ENCODE results near the gene DNAJA3.

DNAJA3 gene

DNA sequence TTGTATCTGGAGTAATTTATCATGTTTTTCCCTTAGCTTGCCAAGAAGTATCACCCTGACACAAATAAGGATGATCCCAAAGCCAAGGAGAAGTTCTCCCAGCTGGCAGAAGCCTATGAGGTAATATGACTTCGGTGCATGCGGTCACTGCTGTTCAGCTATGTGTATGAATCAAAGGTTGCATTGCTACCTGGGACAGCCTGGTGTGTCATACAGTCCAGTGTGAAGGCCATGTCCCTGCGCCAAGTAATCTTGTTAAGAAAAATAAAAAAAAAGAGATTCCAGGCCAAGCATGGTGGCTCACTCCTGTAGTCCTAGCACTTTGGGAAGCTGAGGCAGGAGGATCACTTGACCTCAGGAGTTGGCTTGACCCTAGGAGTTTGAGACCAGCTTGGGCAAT lies 11.7 kb downstream of the DNAJA3 start:
- DNase-seq = no peak

DNA sequence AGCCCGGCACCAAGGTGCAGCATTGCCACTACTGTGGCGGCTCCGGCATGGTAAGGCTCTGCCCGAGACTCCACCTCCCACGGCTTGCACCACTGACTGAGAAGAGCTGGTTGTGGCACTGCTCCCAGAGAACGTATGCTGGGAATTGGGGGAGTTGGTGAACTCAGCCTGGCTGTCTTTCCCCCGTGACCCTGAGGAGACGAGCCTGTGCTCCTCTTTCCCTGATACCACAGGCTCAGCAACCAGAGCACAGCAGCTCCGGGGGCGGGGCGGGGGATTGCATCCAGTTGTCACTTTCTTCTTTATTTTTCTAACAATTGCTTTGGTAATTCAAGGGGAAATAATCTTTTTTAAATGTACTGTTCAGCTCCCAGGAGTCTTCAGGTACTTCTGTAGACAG lies 16.7 kb downstream of the DNAJA3 start:
- DNase-seq = no peak

DNA sequence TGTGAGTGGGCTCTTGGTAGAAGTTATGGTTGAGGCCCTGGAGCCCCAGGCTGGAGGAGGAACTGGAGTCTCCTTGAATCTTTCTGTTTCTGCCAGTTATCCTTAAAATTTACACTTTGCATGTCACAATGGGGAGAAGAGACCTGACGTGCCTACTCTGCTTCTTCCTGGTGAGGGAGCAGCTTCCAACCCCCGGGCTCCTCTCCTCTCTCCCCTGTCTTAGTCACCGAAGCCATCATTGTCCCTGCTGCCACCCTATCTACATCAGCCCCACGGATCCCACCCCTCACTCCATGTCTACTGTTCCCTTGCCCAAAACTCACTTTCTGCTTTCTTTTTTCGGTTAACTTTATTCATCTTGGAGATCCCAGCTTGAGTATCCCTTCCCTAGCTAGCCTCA lies 17.6 kb downstream of the DNAJA3 start:
- no peak for DNase-seq

DNA sequence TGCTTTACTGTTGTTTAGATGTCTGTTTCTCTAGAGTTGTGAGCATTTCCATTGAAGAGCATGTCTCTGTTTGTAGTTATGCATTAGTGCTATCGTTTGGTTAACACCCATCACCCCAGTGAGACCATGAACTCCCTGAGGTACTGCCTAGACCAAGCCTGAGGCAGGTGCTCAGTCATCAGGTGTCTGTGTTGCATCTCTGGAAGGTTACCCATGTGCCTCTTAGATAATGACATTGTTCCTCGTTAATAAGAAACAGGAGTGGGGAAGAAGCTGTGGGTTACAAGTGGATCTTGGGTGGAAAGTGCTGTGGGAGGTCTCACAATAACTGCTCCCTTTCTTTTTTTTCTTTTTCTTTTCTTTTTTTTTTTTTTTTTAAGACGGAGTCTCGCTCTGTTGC lies 18.3 kb downstream of the DNAJA3 start:
- no peak for DNase-seq

DNA sequence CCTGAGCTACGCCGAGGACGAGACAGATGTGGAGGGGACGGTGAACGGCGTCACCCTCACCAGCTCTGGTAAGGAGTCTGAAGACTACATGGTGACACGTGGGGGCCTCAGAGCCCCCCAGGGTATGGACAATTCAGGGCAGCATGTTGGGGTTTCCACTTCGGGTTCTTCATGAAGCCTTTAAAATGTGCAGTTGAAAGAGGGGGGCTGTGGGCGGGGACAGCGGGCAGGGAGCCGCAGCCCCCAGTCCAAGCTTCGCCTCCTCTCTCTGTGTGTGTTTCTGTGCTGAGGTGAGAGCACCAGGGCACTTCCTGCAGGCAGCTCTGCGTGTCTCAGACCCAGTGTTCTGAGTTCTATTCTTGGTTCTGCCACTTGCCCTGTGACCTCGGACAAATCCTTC lies 24.8 kb downstream of the DNAJA3 start:
- DNase-seq = no peak

DNA sequence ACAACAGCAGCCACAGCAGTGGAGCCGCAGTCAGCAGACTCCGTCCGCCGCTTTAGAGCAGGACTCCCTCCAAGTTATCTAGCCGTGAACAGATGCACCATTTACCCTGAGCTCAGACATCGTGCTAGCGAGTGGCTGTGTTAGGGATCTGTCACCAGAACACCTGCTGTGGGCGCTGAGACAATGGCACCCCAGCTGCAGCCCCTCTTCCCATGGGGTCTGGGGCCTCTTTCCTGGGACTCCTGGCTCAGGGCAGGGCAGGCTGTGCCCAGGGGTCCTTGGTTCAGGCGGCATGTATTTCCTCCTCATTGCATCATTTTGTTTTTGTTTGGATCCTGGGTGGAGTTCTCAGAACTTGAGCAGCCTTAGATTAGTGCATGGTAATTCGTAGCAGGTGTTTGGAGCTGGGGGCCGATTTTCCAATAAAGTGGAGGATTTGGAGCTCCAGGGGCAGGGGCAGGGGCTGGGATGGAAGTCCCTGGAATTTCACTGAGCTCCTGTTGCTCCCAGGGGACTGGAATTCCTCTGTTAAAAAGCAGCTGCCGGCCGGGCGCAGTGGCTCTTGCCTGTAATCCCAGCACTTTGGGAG lies 25.4 kb downstream of the DNAJA3 start:
- no peak for DNase-seq

DNA sequence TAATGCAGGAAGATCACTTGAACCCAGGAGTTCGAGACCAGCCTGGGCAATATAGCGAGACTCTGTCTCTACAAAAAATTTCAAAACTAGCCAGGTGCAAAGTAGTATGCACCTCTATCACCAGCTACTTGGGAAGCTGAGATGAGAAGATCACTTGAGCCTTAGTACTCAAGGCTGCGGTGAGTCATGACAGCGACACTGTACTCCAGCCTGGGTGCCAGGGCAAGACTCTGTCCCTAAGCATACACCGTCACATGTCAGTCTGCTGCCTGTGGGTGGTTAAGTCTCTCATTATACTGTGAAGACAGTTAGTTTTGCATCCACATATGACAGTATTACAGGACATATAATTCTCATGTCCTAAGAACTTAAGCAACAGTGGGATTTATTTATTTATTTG lies 27.0 kb downstream of the DNAJA3 start:
- no peak for DNase-seq

DNA sequence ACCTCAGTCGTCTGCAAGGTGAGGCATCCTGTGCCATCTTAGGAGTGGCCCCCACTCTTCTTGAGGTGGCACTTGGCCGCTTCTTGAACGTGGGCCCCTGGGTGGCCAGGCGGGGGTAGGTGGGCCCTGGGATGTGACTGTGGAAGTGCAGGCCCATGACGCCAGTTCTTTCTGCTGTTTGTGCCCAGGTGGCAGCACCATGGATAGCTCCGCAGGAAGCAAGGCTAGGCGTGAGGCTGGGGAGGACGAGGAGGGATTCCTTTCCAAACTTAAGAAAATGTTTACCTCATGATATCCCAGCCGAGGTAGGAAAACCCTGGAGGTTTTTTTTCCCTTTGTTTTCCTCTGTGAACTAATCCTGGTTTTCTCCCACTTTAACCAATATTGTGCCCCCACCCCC lies 29.0 kb downstream of the DNAJA3 start:
- DNase-seq = no peak

DNA sequence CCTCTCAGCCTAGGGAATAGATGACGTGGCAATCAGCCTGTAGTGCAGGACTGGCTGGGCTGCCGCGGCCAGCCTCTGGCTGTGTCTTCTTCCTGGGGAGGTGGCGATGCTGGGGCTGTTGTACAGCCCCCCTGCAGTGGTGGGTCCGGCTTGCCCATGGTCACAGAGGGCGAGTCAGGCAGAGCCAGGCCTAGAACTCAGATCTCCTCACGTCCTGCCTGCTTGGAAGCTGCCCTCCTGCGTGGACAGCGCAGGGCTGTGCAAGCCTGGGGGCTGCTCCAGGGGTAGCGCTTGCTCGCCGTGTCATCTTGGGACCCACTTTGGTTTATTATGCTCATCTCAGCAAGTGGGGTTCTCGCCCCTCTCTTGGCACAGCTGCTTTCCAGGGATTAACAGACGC lies 29.4 kb downstream of the DNAJA3 start:
- DNase-seq = no peak

DNA sequence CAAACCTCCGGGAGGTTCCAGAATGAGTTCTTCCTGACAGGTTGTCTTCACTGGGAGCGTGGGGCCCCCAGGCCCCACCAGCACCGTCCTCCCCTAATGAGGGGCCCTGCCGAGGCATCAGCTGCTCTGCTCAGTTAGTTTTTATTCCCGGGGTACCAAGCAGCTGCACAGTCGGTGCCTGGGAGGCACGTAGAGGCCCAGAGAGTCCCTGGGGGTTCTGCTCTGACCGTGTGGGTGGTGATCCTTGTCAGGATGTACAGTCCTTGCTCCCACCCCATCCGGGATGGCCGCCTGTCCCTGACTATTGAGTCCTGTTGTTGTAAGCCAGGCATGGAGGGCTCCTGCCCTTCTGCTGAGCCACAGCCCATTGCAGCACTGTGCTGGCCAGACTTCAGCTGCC lies 30.3 kb downstream of the DNAJA3 start:
- DNase-seq = no peak

DNA sequence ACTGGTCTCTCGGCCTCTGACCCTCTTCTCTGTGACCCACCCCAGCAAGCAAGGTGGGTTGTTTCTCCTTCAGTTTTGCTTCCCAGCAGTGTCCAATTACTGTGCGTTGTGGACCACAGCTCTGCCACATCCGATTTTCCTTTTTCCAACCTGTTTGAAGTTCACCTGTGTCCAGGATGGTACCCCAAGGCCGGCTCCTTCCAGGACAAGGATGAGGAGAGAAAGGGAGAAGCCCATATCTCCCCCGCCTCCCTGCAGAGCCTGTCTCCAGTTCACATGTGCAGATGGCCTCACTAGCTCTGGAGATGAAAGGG lies 35.2 kb downstream of the DNAJA3 start:
- DNase-seq = no peak

DNA sequence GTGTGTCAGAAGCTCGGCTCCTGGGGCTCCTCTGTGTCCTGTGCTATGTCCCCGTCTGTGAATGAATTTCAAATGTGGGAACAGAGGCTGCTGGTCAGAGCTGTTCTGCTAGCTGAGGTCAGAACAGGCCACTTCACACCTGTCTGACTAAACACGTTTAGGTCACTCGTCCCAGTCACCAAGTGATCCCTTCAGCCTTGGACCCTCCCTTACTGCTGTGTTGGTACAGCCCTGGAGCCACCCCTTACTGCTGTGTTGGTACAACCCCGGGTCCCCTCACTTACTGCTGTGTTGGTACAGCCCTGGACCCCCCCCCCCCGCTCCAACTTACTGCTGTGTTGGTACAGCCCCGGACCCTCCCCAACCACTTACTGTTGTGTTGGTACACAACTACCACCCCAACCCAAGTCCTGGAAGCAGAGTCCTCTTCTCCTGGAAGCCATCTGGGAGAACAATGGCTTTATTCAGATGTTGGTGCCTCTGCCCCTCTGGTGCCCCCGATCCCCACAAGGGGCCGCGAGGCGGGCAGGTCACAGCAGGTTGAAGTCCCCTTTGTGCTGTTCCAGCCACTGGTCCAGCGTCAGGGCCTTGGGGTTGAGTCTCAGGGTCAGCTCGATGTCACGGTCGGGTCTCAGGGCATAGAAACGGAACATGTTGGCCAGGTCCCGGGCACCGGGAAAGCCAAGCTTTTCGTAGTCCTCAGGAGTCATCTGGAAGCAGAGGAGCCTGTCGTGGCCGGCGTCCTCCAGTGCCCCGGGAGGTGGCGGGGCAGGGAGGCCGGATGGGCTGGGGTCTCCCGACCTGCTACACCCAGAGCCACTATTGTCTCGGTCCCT lies 35.8 kb downstream of the DNAJA3 start:
- peak; percentile 40 for DNase-seq

DNA sequence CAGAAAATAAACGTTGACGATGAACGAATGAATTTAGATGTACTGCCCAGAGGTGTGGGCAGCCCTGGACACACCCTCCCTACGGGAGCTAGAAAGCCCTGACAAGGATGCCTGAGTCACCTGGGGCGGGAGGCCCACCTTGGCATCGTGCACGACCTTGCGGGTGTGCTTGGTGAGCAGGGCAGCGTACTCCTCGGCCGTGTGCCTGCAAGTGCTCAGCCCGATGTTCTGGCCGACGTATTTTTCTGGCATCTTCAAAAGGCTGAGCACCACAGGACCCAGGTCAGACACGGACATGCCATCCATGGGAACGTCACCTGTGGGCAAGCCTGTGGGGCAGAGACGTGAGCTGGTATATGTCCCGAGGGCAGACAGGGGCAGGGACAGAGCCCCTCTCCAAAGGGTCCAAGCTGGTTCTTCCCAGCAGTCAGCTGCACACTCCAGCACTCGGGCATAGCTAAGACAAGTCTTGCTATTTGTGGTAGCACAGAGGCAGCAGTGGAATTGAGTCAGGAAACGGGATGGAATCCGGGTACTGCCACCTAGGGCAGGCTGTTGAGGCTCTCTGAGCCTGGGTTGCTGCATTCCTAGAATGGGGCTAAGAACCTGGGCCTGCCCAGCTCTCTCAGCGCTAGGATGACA lies 38.0 kb downstream of the DNAJA3 start:
- DNase-seq = no peak

DNA sequence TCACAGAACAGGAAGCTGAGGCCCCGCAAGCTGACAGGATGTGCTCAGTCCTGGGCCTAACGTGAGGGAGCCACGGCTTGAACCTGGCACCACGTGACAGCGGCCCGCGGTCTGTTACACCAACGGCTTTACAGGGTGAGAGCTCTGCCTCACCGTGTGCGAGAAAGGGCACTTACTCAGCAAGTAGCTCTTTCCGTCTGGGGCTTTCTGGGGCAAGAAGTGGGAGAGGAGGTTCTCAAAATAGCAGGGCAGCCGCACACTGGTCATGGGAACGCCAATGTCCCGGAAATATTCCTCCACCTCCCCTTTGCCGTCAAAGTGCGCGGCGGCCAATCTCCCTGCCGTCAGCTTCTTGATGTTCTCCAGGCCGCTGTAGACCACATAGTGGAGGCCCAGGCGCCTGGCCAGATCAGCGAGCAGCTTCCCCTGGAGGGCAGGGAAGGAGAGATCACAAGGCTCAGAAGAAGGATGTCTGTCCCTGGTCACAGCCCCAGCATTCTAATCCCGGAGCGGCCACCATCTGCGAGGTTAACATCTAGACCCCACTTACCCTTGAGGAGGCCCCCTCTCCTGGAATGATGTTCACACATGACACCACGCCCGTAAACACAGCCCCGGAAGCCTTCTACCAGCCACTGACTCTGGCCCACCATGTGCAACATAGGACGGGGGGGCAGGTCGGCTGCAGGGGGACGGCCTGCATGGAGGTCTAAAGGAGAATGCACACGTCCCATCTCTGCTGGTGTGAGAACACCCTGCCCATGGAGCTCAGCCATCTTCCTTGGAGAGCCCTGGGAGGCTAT lies 40.5 kb downstream of the DNAJA3 start:
- DNase-seq = no peak

DNA sequence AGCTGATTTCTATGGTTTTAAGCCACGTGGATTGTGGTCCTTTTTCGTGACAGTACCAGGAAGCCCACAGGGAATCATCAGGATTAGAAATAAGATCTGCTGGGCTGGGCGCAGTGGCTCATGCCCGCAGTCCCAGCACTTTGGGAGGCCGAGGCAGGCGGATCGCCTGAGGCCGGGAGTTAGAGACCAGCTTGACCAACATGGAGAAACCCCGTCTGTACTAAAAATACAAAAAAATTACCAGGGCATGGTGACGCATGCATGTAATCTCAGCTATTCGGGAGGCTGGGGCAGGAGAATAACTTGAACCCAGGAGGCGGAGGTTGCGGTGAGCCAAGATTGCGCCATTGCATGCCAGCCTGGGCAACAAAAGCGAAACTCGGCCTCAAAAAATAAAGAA lies 42.2 kb downstream of the DNAJA3 start:
- no peak for DNase-seq

DNA sequence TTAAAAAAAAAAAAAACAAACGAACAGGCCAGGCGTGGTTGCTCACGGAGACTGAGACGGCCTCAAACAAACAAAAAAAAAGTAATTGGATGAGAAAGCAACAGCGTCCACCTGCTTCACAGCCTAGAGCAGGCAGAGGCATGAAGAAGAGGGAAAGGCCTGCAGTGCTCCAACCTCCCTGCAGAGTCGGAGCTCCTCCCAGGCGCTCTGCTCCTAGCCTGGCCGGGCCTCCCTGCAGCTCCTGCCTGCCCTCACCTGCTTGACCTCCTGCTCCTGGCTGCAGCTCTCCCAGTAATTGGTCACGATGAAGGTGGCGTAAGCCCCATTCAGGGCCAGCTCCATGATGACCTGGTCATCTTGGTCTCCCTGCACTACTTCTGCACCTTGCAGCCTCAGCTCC lies 43.3 kb downstream of the DNAJA3 start:
- DNase-seq = no peak

DNA sequence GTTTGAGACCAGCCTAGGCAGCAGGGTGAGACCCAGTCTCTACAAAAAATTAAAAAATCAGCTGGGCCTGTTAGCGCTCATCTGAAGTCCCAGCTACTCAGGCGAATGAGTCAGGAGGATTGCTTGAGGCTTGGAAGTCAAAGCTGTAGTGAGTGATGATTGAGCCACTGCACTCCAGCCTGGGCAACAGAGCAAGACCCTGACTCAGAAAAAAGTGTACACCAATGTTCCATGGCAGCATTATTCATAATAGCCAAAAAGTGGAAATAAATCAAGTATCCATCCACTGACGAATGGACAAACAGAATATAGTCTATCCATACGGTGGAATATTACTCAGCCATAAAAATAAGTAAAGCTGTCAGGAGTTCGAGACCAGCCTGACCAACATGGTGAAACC lies 46.2 kb downstream of the DNAJA3 start:
- no peak for DNase-seq

DNA sequence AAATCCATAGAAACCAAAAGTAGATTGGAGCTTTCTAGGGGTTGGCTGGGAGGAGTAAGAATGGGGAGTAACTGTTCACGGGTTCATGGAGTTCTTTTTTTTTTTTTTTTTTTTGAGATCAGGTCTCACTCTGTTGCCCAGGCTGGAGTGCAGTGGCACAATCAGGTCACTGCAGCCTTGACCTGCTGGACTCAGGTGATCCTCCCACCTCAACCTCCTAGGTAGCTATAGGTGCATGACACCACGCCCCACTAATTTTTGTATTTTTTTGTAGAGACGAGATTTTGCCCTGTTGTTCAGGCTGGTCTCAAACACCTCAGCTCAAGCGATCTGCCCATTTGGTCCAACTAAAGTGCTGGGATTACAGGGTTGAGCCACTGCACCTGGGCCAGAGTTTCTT lies 47.2 kb downstream of the DNAJA3 start:
- no peak for DNase-seq

DNA sequence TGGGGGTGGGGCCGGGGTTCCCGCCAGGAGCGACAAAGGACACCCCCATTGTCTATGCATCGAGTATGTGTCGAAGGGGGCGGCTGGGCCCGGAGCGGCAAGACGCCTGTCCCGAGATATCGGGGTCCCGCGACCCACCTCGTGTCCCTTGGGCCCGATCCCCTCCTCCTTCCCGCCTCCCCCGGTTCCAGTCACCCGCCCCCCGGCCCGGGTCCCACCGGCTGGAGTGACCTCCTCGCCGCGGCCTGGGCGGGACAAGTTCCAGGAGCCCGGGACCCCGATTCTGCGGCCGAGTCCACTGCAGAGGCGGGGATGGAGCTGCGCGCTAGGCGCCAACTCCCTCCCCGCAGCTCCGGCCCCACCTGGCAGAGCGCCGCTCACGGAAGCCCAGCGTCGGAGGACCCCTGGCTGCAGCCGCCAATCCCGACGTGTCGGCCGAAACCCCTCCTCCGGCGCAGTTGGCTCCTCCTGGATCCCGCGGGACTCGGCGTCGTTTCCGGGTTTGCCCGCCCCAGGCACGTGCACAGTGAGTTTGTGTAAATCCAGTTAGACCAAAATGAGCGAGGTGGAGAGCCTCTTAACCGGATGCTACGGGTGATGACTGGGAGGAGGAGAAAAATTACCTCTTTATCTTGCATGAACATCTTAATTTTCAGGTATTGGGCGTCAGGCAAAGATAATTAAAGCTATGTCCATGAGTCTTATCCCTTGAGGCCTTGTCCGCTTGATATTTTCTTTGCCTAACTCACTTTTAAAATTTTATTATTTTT lies 48.7 kb downstream of the DNAJA3 start, which contains the start of gene NMRAL1:
TSS of gene NMRAL1 (minus strand) at position 434 of the 770 bp plus-strand sequence. CDS start 493 bp downstream, outside the sequence.
- DNase-seq = peak; percentile 98

DNA sequence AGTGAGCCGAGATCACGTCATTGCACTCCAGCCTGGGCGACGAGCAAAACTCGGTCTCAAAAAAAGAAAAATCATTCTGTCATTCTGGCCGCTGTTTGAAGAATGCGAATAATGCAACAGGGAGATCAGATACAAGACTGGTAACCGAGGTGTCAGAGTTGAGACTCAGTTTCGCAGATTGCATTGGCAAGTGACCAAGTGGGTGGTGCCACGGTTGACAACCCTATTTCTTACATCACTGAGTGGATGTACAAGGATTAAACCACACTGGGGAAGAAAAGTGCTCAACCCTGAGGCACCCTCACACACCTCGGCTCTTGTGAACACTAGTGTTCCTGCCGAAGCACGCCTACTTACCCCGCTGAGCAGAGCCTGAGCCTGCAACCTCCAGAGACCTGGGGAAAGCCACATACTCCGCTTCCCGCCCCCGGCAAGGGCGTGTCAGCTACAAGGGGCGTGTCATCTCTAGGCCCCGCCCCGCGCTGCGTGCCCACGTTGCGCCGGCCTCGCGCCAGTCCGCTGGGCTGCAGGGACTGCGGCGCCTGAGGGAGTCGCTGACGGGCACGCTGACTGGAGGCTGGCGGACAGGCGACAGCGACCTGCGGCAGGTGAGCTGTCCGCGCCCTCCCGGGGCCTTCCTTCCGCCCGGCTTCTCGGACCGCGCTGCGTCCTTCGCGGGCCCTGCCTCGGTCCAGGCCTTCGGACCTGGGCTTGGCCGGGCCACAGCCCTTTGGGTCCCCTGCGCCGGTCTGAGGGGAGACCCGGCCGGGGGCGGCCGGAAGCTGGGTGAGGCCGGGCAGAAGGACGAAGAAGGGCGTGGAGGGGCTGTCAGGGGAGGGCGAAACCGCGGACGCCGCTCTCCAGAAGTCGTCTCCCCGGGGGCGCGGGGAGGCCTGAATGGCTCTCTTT lies 50.5 kb downstream of the DNAJA3 start, which contains the start of gene HMOX2:
TSS of gene HMOX2 (plus strand) at position 519 of the 909 bp plus-strand sequence. CDS start 29,127 bp downstream, outside the sequence.
- DNase-seq = peak; percentile 97

DNA sequence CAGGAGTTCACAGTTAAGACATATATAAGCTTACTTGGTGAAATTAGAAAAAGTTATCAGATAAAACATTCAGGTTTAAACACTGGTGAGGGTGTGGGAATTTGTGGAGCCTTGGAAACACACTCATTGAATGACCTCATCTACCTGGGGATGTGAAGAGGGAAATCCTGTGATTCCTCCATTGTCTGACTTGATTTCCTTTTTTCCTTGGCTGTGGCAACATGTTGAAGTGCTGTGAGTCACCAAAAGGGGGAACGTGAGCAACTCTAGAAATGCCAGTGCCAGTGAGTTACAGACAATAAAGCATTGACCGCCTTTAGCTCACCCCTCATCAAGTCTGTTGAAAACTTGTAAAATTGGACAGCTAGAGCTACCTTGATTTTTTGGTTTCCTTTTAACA lies 52.3 kb downstream of the DNAJA3 start:
- peak; percentile 34 for DNase-seq

Data from NCI-H69 (cell line).